BJ (cell line): ENCODE measurements around the gene CPPED1. TPM values are rescaled to one million over a fixed set of nuclear protein-coding genes. Genes with fewer than 3 reads are reported as not detected.

ENCODE experiments used
- CTCF ChIA-PET: fragments of 350-600 bp; formaldehyde crosslinking; extraction: SDS; loops from one replicate; lab custom pipeline; 2021; ENCODE audit warnings: antibody characterized with exemption, inconsistent platforms; lab: Yijun Ruan, JAX
- POLR2A ChIA-PET: fragments of 300-600 bp; sonication (Branson Sonifier 250); formaldehyde crosslinking; extraction: SDS; loops from one replicate; lab custom pipeline; 2021; ENCODE audit warnings: antibody characterized with exemption; lab: Charles Lee
- DNase-seq: peaks from one replicate; pipeline ENCODE4 v3.0.0-alpha.2; 2011; ENCODE audit warnings: low read depth
- H3K27me3 ChIP-seq: 2 replicates; pipeline ENCODE4 v1.6.0; 2011; ENCODE audit warnings: low read length; ENCODE audit not compliant: control insufficient read depth, insufficient read depth
- H3K36me3 ChIP-seq: 2 replicates; pipeline ENCODE4 v1.5.1; 2011; ENCODE audit warnings: low read length; ENCODE audit not compliant: control insufficient read depth, insufficient read depth
- H3K4me3 ChIP-seq: 2 replicates; pipeline ENCODE4 v1.5.1; 2011; ENCODE audit warnings: low read depth, mild to moderate bottlenecking, control low read depth, low read length
- polyA plus RNA-seq: library from polyadenylated mRNA; depleted of rRNA; stranded (reverse); fragments of >200 nt; gene quantifications from 2 replicates; pipeline ENCODE4 v1.2.3, GENCODE V29; 2011
- TF ChIP-seq, protein P1 (sequence below): IDR thresholded peaks from 2 replicates; pipeline ENCODE4 v1.5.1; 2011; ENCODE audit warnings: low read depth, mild to moderate bottlenecking, control low read depth, inconsistent platforms, low read length, moderate library complexity; ENCODE audit not compliant: insufficient read depth

CPPED1 gene
- polyA plus RNA-seq, 1 experiment = 24.1 TPM

DNA sequence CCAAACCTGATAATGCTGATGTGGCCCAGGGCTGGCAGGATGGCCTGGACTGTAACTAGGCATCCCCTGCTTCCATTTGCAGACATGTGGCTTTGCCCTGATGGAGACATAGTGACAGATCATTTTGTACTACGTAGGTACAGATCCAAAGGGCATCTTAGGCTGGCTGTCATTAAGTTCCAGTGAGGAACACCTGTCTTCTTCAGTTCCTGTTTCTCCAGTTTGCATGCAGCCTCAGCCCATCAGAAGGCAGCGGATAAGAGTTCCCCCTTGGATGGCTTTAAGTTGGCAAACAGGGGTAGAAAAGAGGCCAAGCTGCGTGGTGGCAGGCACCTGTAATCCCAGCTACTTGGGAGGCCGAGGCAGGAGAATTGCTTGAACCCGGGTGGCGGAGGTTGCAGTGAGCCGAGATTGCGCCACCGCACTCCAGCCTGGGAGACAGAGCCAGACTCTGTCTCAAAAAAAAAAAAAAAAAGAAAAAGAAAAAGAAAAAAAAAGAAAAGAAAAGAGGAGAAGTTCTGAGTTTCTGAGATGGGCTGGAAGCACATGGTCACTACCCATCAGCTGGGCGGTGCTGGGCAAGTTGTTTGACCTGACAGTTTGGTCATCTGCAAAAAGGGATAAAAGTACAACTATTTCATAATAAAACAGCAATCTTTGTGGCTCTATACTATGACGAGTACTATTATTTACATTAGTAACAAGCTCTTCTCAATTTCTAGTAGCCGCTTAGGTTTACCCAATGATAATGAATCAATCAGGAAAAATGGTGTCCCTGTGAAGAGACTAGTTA lies 42.7 kb downstream of the CPPED1 start:
- H3K4me3 ChIP-seq = no peak overlapping the region
- no peaks in the 10 kb centered on the region for H3K27me3 ChIP-seq
- no peak for DNase-seq
- no peaks in the 10 kb centered on the region for H3K36me3 ChIP-seq
- TF ChIP-seq, protein P1, sequence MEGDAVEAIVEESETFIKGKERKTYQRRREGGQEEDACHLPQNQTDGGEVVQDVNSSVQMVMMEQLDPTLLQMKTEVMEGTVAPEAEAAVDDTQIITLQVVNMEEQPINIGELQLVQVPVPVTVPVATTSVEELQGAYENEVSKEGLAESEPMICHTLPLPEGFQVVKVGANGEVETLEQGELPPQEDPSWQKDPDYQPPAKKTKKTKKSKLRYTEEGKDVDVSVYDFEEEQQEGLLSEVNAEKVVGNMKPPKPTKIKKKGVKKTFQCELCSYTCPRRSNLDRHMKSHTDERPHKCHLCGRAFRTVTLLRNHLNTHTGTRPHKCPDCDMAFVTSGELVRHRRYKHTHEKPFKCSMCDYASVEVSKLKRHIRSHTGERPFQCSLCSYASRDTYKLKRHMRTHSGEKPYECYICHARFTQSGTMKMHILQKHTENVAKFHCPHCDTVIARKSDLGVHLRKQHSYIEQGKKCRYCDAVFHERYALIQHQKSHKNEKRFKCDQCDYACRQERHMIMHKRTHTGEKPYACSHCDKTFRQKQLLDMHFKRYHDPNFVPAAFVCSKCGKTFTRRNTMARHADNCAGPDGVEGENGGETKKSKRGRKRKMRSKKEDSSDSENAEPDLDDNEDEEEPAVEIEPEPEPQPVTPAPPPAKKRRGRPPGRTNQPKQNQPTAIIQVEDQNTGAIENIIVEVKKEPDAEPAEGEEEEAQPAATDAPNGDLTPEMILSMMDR = no peak
- POLR2A ChIA-PET = no interaction called here
- CTCF ChIA-PET = interaction anchor here (1.6 kb wide), 1 partner anchor 12 kb away, joined by 4 read pairs; no protein-coding TSS in a partner anchor

DNA sequence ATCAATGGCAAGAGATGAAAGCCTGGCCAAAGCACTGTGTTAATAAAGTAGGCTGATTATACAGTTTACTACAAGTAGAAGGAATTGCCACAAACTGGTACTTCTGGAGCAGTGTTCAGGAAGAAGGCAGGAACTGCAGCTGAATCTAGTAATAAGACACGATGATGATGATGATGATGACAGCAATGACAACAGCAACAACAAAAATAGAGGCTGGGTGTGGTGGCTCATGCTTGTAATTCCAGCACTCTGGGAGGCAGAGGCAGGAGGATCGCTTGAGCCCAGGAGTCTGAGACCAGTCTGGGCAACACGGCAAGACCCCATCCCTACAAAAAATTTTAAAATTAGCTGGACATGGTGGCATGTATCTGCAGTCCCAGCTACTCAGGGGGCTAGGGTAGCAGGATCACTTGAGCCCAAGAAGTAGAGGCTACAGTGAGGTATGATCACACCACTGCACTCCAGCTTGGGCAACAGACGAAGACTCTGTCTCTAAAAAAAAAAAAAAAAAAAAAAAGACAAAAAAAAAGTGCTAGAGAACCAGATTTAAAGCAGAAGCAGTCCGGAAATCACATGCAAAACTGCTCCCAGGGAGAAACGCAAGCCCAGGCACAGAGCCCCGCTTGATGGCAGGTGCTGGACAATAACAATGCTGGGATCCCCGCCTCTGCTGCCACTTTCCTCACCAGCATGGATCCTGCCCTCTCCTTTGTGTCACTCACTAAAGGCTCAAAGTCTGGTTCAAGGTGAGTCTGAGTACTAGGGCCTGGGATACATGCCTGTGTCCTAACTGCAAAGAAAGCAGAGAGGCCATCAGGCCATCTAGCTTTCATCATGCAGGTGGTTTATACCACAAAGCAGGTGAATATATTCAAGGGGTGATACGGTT lies 44.8 kb downstream of the CPPED1 start:
- CTCF ChIA-PET = no interaction called here
- Histone ChIP-seq H3K27me3 (no peaks in the 10 kb centered on the region), H3K36me3 (no peaks in the 10 kb centered on the region), H3K4me3 (no peak overlapping the region)
- POLR2A ChIA-PET = no interaction called here
- no peak for DNase-seq
- TF ChIP-seq, protein P1 = no peak

DNA sequence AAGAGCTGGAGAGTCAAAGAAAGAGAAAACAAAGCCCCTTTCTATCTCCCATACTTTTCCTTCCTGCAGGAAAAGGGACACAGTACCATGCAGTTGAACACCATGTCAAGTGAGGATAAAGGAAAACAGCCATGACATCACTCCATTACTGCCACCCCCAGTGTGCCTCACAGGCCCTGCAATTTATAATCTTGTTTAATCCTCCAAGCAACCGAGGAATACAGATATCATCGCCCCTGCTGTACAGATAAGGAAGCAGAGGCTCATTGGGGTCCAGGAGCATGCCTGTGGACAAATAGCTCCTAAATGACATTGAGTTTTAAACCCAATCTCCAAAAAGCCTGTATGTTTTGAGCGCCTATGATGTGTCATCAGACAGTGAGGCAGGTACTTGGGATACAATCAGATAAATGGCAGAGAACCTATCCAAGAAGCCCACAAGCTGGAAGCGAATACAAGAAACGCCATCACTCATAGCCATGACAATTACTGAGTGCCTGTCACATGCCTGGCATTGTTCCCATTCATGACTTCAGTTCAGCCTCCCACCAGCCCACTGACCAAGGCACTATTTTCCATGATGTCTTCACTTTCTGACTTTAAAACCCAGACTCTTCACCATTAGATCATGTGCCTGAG lies 45.5 kb downstream of the CPPED1 start:
- TF ChIP-seq, protein P1 = no peak
- no peaks in the 10 kb centered on the region for H3K27me3 ChIP-seq
- no peaks in the 10 kb centered on the region for H3K36me3 ChIP-seq
- CTCF ChIA-PET = no interaction called here
- no peak overlapping the region for H3K4me3 ChIP-seq
- POLR2A ChIA-PET = no interaction called here
- DNase-seq = no peak

DNA sequence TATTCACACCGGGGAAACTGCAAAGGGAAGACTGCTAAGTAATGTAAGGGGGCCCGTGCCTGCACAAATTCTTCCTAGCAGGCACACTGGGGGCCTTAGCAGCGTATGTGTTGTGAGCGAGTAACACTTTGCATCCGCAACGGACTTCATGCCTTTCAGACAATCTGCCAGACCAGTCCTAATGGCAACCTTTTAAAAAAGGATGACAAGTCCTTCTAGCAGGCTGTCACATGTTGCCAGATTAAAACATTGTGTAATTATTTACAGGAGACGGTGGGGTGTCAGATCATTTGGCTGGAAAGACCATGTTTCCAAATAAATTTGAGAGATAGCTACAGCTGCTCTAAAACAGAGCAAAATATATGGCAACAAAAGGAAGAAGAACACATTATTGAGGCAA lies 46.1 kb downstream of the CPPED1 start:
- Histone ChIP-seq H3K4me3 (no peak overlapping the region), H3K27me3 (no peaks in the 10 kb centered on the region), H3K36me3 (no peaks in the 10 kb centered on the region)
- TF ChIP-seq, protein P1 = no peak
- DNase-seq = no peak
- ChIA-PET POLR2A (no interaction called here), CTCF (no interaction called here)
